A673 (cell line): ENCODE data around the gene LANCL2.

Experiments used
- EZH2 ChIP-seq: fragments of 200-600 bp; sonication (generic); IDR thresholded peaks from 2 replicates; pipeline ENCODE4 v1.6.1; 2017; ENCODE audit warnings: borderline replicate concordance, low read depth, mild to moderate bottlenecking, mixed read lengths, antibody characterized with exemption, low read length; ENCODE audit not compliant: poor library complexity, severe bottlenecking
- TF ChIP-seq, protein P1 (sequence below): fragments of 300-800, 200-600 bp; sonication (generic); conservative IDR thresholded peaks from 2 replicates; pipeline ENCODE4 v1.5.1; 2017; ENCODE audit warnings: low read depth, mild to moderate bottlenecking, antibody characterized with exemption, low read length, moderate library complexity, mixed read lengths

- TF ChIP-seq, protein P1, sequence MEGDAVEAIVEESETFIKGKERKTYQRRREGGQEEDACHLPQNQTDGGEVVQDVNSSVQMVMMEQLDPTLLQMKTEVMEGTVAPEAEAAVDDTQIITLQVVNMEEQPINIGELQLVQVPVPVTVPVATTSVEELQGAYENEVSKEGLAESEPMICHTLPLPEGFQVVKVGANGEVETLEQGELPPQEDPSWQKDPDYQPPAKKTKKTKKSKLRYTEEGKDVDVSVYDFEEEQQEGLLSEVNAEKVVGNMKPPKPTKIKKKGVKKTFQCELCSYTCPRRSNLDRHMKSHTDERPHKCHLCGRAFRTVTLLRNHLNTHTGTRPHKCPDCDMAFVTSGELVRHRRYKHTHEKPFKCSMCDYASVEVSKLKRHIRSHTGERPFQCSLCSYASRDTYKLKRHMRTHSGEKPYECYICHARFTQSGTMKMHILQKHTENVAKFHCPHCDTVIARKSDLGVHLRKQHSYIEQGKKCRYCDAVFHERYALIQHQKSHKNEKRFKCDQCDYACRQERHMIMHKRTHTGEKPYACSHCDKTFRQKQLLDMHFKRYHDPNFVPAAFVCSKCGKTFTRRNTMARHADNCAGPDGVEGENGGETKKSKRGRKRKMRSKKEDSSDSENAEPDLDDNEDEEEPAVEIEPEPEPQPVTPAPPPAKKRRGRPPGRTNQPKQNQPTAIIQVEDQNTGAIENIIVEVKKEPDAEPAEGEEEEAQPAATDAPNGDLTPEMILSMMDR, result no peak
- no peak for TF ChIP-seq EZH2
Measured at GRCh38 chr7:55375237-55375636, 10.1 kb downstream of the LANCL2 start.
